ENCODE measurements around the gene SFRP5.

Gene SFRP5

DNA sequence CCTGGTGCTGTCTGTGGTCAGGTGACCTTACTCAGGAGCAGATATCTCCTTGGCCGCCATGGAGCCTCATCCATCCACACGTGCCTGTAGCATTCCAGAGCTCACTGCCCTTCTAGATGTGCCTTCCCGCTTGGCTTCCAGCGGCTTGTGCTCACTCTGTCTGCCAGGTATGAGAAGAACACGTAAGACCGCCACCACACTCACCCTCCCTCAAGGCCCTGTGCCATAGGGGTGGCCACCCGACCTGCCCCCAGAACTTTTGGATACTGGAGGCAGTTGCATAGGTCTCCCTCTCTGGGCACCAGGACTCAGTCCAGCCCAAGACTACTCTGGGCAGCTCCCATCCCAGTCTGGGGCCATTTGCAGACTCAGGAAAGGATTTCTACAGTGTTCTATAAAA, 54.2 kb downstream of the SFRP5 start:
- no peak overlapping the region for H3K4me3 ChIP-seq (ENCODE audit: low read depth, low read length)
- DNase-seq (ENCODE audit: low read depth): no peak

Measured in skeletal muscle cell (primary cell).